Endothelial cell (in vitro differentiated cells): ENCODE data around the gene TREX2. TPM values are rescaled to one million over a fixed set of nuclear protein-coding genes. Genes with fewer than 3 reads are reported as not detected.

Source experiments
- DNase-seq: peaks from one replicate; pipeline ENCODE4 v3.0.0; 2021; ENCODE audit warnings: low spot score
- H3K27ac Mint-ChIP-seq: one replicate; pipeline ENCODE4 v1.8.0; 2021; ENCODE audit warnings: mixed read lengths, inconsistent platforms; ENCODE audit not compliant: unreplicated experiment
- H3K27me3 Mint-ChIP-seq: one replicate; pipeline ENCODE4 v1.8.0; 2021; ENCODE audit warnings: mild to moderate bottlenecking, moderate library complexity, mixed read lengths, inconsistent platforms; ENCODE audit not compliant: unreplicated experiment
- H3K36me3 Mint-ChIP-seq: one replicate; pipeline ENCODE4 v1.8.0; 2021; ENCODE audit warnings: mild to moderate bottlenecking, low read depth, mixed read lengths, inconsistent platforms; ENCODE audit not compliant: unreplicated experiment
- H3K4me1 Mint-ChIP-seq: one replicate; pipeline ENCODE4 v1.8.0; 2021; ENCODE audit warnings: mild to moderate bottlenecking, mixed read lengths, inconsistent platforms; ENCODE audit not compliant: unreplicated experiment
- H3K4me3 Mint-ChIP-seq: one replicate; pipeline ENCODE4 v1.8.0; 2021; ENCODE audit warnings: mild to moderate bottlenecking, mixed read lengths, inconsistent platforms; ENCODE audit not compliant: unreplicated experiment
- H3K9me3 Mint-ChIP-seq: one replicate; pipeline ENCODE4 v1.8.0; 2021; ENCODE audit warnings: mixed read lengths, inconsistent platforms; ENCODE audit not compliant: unreplicated experiment
- CTCF ChIP-seq: fragments of 200-600 bp; sonication (generic); IDR thresholded peaks from one replicate; pipeline ENCODE4 v1.5.0; 2021; ENCODE audit warnings: antibody characterized with exemption; ENCODE audit not compliant: unreplicated experiment
- total RNA-seq: library from RNA; stranded (reverse); fragmentation: NEBNext Ultra II Directional; extraction: Animal tissue kit (Norgen Biotek cat#: 25700); gene quantifications from one replicate; pipeline ENCODE4 v1.2.1, GENCODE V29; 2021; ENCODE audit not compliant: unreplicated experiment

The TREX2 gene
- total RNA-seq, 1 donor from 2014 or later = 1.5 TPM

- no peak for DNase-seq
- TF ChIP-seq CTCF = no peak
- Mint-ChIP-seq H3K4me1 (no peaks in the 10 kb centered on the region), H3K27me3 (peaks cover 2% of the 10 kb centered on the region), H3K4me3 (no peak overlapping the region), H3K27ac (no peak overlapping the region), H3K36me3 (no peaks in the 10 kb centered on the region), H3K9me3 (no peaks in the 10 kb centered on the region)
These were observed 3.7 kb upstream of the TREX2 start for GRCh38 chrX:153449368-153450113.

- no peak overlapping the region for H3K27ac Mint-ChIP-seq
- H3K27me3 Mint-ChIP-seq = peaks cover 2% of the 10 kb centered on the region
- no peak for TF ChIP-seq CTCF
- no peaks in the 10 kb centered on the region for H3K36me3 Mint-ChIP-seq
- H3K9me3 Mint-ChIP-seq = no peaks in the 10 kb centered on the region
- no peak for DNase-seq
- no peak overlapping the region for H3K4me3 Mint-ChIP-seq
- H3K4me1 Mint-ChIP-seq = no peaks in the 10 kb centered on the region
These were observed 2.9 kb upstream of the TREX2 start for GRCh38 chrX:153448556-153449367.

- Mint-ChIP-seq H3K27me3 (peaks cover 2% of the 10 kb centered on the region), H3K4me3 (no peak overlapping the region), H3K27ac (no peak overlapping the region), H3K36me3 (no peaks in the 10 kb centered on the region), H3K4me1 (no peaks in the 10 kb centered on the region), H3K9me3 (no peaks in the 10 kb centered on the region)
- DNase-seq = no peak
- no peak for TF ChIP-seq CTCF
These were observed 1.7 kb upstream of the TREX2 start for GRCh38 chrX:153447581-153447960.

- no peak for DNase-seq
- no peak for TF ChIP-seq CTCF
- H3K27ac Mint-ChIP-seq = no peak overlapping the region
- H3K9me3 Mint-ChIP-seq = no peaks in the 10 kb centered on the region
- H3K4me1 Mint-ChIP-seq = no peaks in the 10 kb centered on the region
- no peak overlapping the region for H3K4me3 Mint-ChIP-seq
- peaks cover 2% of the 10 kb centered on the region for H3K27me3 Mint-ChIP-seq
- H3K36me3 Mint-ChIP-seq = no peaks in the 10 kb centered on the region
These were observed 1.2 kb upstream of the TREX2 start for GRCh38 chrX:153446950-153447580.

GRCh38 chrX:153446636-153446936 lies 730 bp upstream of the TREX2 start:
- no peak overlapping the region for H3K27ac Mint-ChIP-seq

More at GRCh38 chrX:153446636-153446936, 730 bp upstream of the TREX2 start:
- no peak for DNase-seq
- H3K27me3 Mint-ChIP-seq = peaks cover 2% of the 10 kb centered on the region
- no peak overlapping the region for H3K4me3 Mint-ChIP-seq
- H3K9me3 Mint-ChIP-seq = no peaks in the 10 kb centered on the region
- TF ChIP-seq CTCF = no peak
- H3K36me3 Mint-ChIP-seq = no peaks in the 10 kb centered on the region
- H3K4me1 Mint-ChIP-seq = no peaks in the 10 kb centered on the region
